B cell (primary cell): ENCODE measurements around the gene SLC13A3.

ENCODE experiments used
- CTCF ChIP-seq: fragments of 200-600 bp; IDR thresholded peaks from one replicate; pipeline ENCODE4 v1.8.0; 2022; ENCODE audit warnings: antibody characterized with exemption, mild to moderate bottlenecking
- EZH2 ChIP-seq: IDR thresholded peaks from 2 replicates; pipeline ENCODE4 v1.6.1; 2012; ENCODE audit warnings: borderline replicate concordance, low read depth, mild to moderate bottlenecking, moderate library complexity, low read length; ENCODE audit not compliant: insufficient read depth, poor library complexity, severe bottlenecking

DNA sequence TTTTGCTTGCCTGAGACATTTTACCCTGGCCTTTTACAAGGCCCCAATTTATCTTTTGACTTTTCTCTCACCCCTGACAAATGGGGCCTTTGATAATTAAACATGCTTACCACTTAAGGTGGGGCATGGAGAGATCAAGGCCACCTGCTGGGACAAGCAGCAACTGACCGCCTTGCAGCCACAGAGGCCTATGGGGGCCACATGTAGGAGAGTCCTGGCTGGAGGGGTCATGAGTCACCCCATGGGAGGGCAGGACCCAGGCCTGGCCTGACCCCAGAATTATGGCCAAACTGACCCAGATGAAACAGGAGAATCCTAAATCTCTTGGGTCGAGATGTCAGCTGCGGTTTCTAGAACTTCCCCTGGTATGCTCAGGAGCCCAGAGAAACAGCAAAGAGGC, 92.3 kb downstream of the SLC13A3 start:
- TF ChIP-seq CTCF: no peak
- TF ChIP-seq EZH2: no peak
